GM19025 (cell line): ENCODE results near the gene MUC20.
"Not testable (repeated sequence)": the region's sequence is repeated elsewhere in the genome, so short reads cannot be mapped to it uniquely, and the experiment has no call there.

ENCODE experiments used
- ATAC-seq: cut with Tn5 transposase; IDR thresholded peaks from one replicate; pipeline ENCODE4 v1.9.1; 2021; ENCODE audit warnings: mild to moderate bottlenecking, low read depth, moderate library complexity; ENCODE audit not compliant: unreplicated experiment

The MUC20 gene

GRCh38 chr3:195692354-195692685 is 28.5 kb upstream of the MUC20 start:
- ATAC-seq: no peak

GRCh38 chr3:195692781-195693427 is 27.9 kb upstream of the MUC20 start:
- ATAC-seq: no peak

GRCh38 chr3:195693428-195694216 is 27.2 kb upstream of the MUC20 start:
- ATAC-seq: no peak

- ATAC-seq: not testable (repeated sequence)
These were observed 26.3 kb upstream of the MUC20 start for GRCh38 chr3:195694217-195695076.

GRCh38 chr3:195696632-195697278 is 24.0 kb upstream of the MUC20 start:
- ATAC-seq: no peak

- ATAC-seq: no peak
These were observed 23.0 kb upstream of the MUC20 start for GRCh38 chr3:195697582-195698324.

GRCh38 chr3:195698325-195698646 is 22.5 kb upstream of the MUC20 start:
- no peak for ATAC-seq

- ATAC-seq: no peak
These were observed 22.0 kb upstream of the MUC20 start for GRCh38 chr3:195698647-195699387.

GRCh38 chr3:195699388-195699771 is 21.4 kb upstream of the MUC20 start:
- no peak for ATAC-seq

- no peak for ATAC-seq
These were observed 20.9 kb upstream of the MUC20 start for GRCh38 chr3:195699860-195700259.

- no peak for ATAC-seq
These were observed 20.5 kb upstream of the MUC20 start for GRCh38 chr3:195700319-195700718.

GRCh38 chr3:195701042-195701915 is 19.5 kb upstream of the MUC20 start:
- ATAC-seq: no peak

- ATAC-seq: no peak
These were observed 17.0 kb upstream of the MUC20 start for GRCh38 chr3:195703776-195704175.

GRCh38 chr3:195704433-195704999 is 16.3 kb upstream of the MUC20 start:
- ATAC-seq: no peak

GRCh38 chr3:195705081-195705991 is 15.4 kb upstream of the MUC20 start:
- ATAC-seq: no peak

- no peak for ATAC-seq
These were observed 12.7 kb upstream of the MUC20 start for GRCh38 chr3:195708061-195708460.
